PC-3 (cell line): ENCODE results near the gene NFKB1. TPM values are rescaled to one million over a fixed set of nuclear protein-coding genes. Genes with fewer than 3 reads are reported as not detected.
"Not testable (repeated sequence)": the region's sequence is repeated elsewhere in the genome, so short reads cannot be mapped to it uniquely, and the experiment has no call there.

Source experiments
- ATAC-seq: fragments of 200-7000 bp; cut with Tn5 transposase; 2 replicates; pipeline ENCODE4 v1.9.1; 2020; ENCODE audit warnings: mild to moderate bottlenecking, moderate library complexity
- BruUV-seq: library from RNA; stranded (reverse); fragments of 400-500 nt; replicated peaks from 2 replicates; lab custom pipeline; 2021; lab: Mats Ljungman, UMichigan
- CTCF ChIA-PET: fragments of 300-600 bp; sonication (Branson Sonifier 250); formaldehyde crosslinking; loops from one replicate; lab custom pipeline; 2022; ENCODE audit warnings: antibody characterized with exemption; lab: Charles Lee
- POLR2A ChIA-PET: fragments of 300-600 bp; sonication (Branson Sonifier 250); formaldehyde crosslinking; loops from one replicate; lab custom pipeline; 2022; ENCODE audit warnings: antibody characterized with exemption; ENCODE audit not compliant: unreplicated experiment; lab: Charles Lee
- DNase-seq: peaks from one replicate; pipeline ENCODE4 v3.0.0-alpha.2; 2015
- H2AFZ ChIP-seq: fragments of 300-600 bp; sonication (generic); 2 replicates; pipeline ENCODE4 v1.6.0; 2016; ENCODE audit warnings: antibody characterized with exemption, low read length
- H3F3A ChIP-seq: fragments of 300-600 bp; sonication (generic); one replicate; pipeline ENCODE4 v1.6.0; 2017; ENCODE audit warnings: antibody characterized with exemption, low read length, control low read depth, mild to moderate bottlenecking; ENCODE audit not compliant: unreplicated experiment
- H3K27ac ChIP-seq: fragments of 300-600 bp; sonication (generic); 2 replicates; pipeline ENCODE4 v1.5.1; 2016; ENCODE audit warnings: mild to moderate bottlenecking, low read length
- H3K27me3 ChIP-seq: fragments of 300-600 bp; sonication (generic); 2 replicates; pipeline ENCODE4 v1.6.1; 2016; ENCODE audit warnings: low read length, mixed read lengths
- H3K36me3 ChIP-seq: fragments of 300-600 bp; sonication (generic); 2 replicates; pipeline ENCODE4 v1.6.1; 2016; ENCODE audit warnings: low read depth, mixed run types, low read length, mixed read lengths
- H3K4me1 ChIP-seq: fragments of 300-600 bp; sonication (generic); 2 replicates; pipeline ENCODE4 v1.5.1; 2016; ENCODE audit warnings: low read length; ENCODE audit not compliant: insufficient read depth
- H3K4me2 ChIP-seq: fragments of 300-600 bp; sonication (generic); 2 replicates; pipeline ENCODE4 v1.6.0; 2016; ENCODE audit warnings: low read length
- H3K4me3 ChIP-seq: fragments of 300-600 bp; sonication (generic); 2 replicates; pipeline ENCODE4 v1.5.1; 2016; ENCODE audit warnings: mild to moderate bottlenecking, low read length, mixed read lengths
- H3K79me2 ChIP-seq: fragments of 300-600 bp; sonication (generic); 2 replicates; pipeline ENCODE4 v1.6.1; 2017; ENCODE audit warnings: low read length, mixed read lengths
- H3K9ac ChIP-seq: fragments of 300-600 bp; sonication (generic); 2 replicates; pipeline ENCODE4 v1.6.0; 2016; ENCODE audit warnings: mild to moderate bottlenecking, low read length
- H3K9me2 ChIP-seq: fragments of 300-600 bp; sonication (generic); replicated peaks from 2 replicates; pipeline ENCODE4 v1.6.1; 2016; ENCODE audit warnings: mixed run types, low read length, mixed read lengths
- H3K9me3 ChIP-seq: fragments of 300-600 bp; sonication (generic); 2 replicates; pipeline ENCODE4 v1.6.1; 2016; ENCODE audit warnings: low read length, mixed read lengths
- H4K20me1 ChIP-seq: fragments of 300-600 bp; sonication (generic); 2 replicates; pipeline ENCODE4 v1.6.1; 2016; ENCODE audit warnings: low read length, mixed read lengths
- CTCF ChIP-seq: fragments of 300-600 bp; sonication (generic); conservative IDR thresholded peaks from 2 replicates; pipeline ENCODE4 v1.5.1; 2017; ENCODE audit warnings: antibody characterized with exemption, low read depth, mild to moderate bottlenecking, low read length
- EZH2 ChIP-seq: fragments of 300-600 bp; sonication (generic); IDR thresholded peaks from one replicate; pipeline ENCODE4 v1.6.1; 2017; ENCODE audit warnings: antibody characterized with exemption, mild to moderate bottlenecking, low read length; ENCODE audit not compliant: unreplicated experiment
- EZH2phosphoT487 ChIP-seq: fragments of 300-600 bp; sonication (generic); IDR thresholded peaks from 2 replicates; pipeline ENCODE4 v1.6.1; 2018; ENCODE audit warnings: mild to moderate bottlenecking, antibody characterized with exemption, low read length, borderline replicate concordance
- intact Hi-C: fragments of 100-400 bp; cut with micrococcal nuclease; formaldehyde crosslinking; loops from 2 replicates; pipeline ENCODE4 v1.9.0; 2023
- total RNA-seq: library from RNA; depleted of rRNA; stranded (reverse); fragments of >200 nt; gene quantifications from 2 replicates; pipeline ENCODE4 v1.2.3, GENCODE V29; 2014

NFKB1 gene
- total RNA-seq, 1 experiment from 2014 or later = 22.2 TPM

- POLR2A ChIA-PET = no interaction called here
- TF ChIP-seq EZH2phosphoT487 = no peak
- TF ChIP-seq CTCF = no peak
- TF ChIP-seq EZH2 = no peak
- Histone ChIP-seq H3K9me2 (no peaks in the 10 kb centered on the region), H3K4me2 (no peak overlapping the region), H3K9me3 (no peaks in the 10 kb centered on the region), H3F3A (no peaks in the 10 kb centered on the region), H4K20me1 (no peaks in the 10 kb centered on the region), H3K27ac (no peak overlapping the region), H3K79me2 (no peaks in the 10 kb centered on the region), H2AFZ (no peak overlapping the region), H3K36me3 (no peaks in the 10 kb centered on the region), H3K4me1 (no peaks in the 10 kb centered on the region), H3K27me3 (no peaks in the 10 kb centered on the region), H3K4me3 (no peak overlapping the region), H3K9ac (no peak overlapping the region)
- peak; percentile 30 for DNase-seq
- ATAC-seq = no peak
- intact Hi-C loops = no loop called here
- no TSS peak for BruUV-seq
- CTCF ChIA-PET = no interaction called here
Observed at GRCh38 chr4:102477657-102478056, 23.5 kb upstream of the NFKB1 start.

GRCh38 chr4:102478186-102478585, 23.0 kb upstream of the NFKB1 start:
- DNase-seq (no peak), ATAC-seq (no peak)
- no peaks in the 10 kb centered on the region for H3K9me3 ChIP-seq
- H3K9ac ChIP-seq = no peak overlapping the region
- H3F3A ChIP-seq = no peaks in the 10 kb centered on the region
- H3K9me2 ChIP-seq = no peaks in the 10 kb centered on the region
- H4K20me1 ChIP-seq = no peaks in the 10 kb centered on the region
- TF ChIP-seq EZH2 (no peak), CTCF (no peak), EZH2phosphoT487 (no peak)
- no peaks in the 10 kb centered on the region for H3K79me2 ChIP-seq
- no peaks in the 10 kb centered on the region for H3K4me1 ChIP-seq
- H3K36me3 ChIP-seq = no peaks in the 10 kb centered on the region
- CTCF ChIA-PET = no interaction called here
- no peaks in the 10 kb centered on the region for H3K27me3 ChIP-seq
- no peak overlapping the region for H2AFZ ChIP-seq
- no TSS peak for BruUV-seq
- no peak overlapping the region for H3K4me3 ChIP-seq
- POLR2A ChIA-PET = no interaction called here
- H3K27ac ChIP-seq = no peak overlapping the region
- intact Hi-C loops = no loop called here
- no peak overlapping the region for H3K4me2 ChIP-seq

GRCh38 chr4:102479832-102480231, 21.3 kb upstream of the NFKB1 start:
- intact Hi-C loops, H3K9me3 ChIP-seq, DNase-seq, H2AFZ ChIP-seq, H3K27me3 ChIP-seq, H3K4me2 ChIP-seq, H3K9ac ChIP-seq, H3K9me2 ChIP-seq, H3K4me1 ChIP-seq, H3K4me3 ChIP-seq, H4K20me1 ChIP-seq, H3K27ac ChIP-seq, BruUV-seq, H3K79me2 ChIP-seq, H3K36me3 ChIP-seq, CTCF ChIA-PET, ATAC-seq, POLR2A ChIA-PET, H3F3A ChIP-seq: not testable (repeated sequence)
